Thoracic aorta (tissue), 2 donors: ENCODE results near the gene TMPO. TPM values are rescaled to one million over a fixed set of nuclear protein-coding genes. Genes with fewer than 3 reads are reported as not detected.
"Not testable (repeated sequence)": the region's sequence is repeated elsewhere in the genome, so short reads cannot be mapped to it uniquely, and the experiment has no call there.

Experiments
- ATAC-seq: fragments of 150-250 bp; one replicate; pipeline ENCODE4 v1.8.0; 2017; ENCODE audit warnings: low read depth; ENCODE audit not compliant: insufficient number of reproducible peaks, low FRiP score
- DNase-seq: peaks from one replicate; pipeline ENCODE4 v3.0.0-alpha.2; 2020; ENCODE audit warnings: low spot score
- H3K27ac ChIP-seq, 2 donors: fragments of 200-600 bp; sonication (generic); 1 replicate in 1 of 2; 2 replicates in 1 of 2; pipeline ENCODE4 v1.5.1; 2016; ENCODE audit warnings: mild to moderate bottlenecking in 2 of 2, moderate library complexity in 2 of 2
- H3K27me3 ChIP-seq: fragments of 200-600 bp; sonication (generic); replicated peaks from 2 replicates; pipeline ENCODE4 v1.6.0; 2016; ENCODE audit warnings: mild to moderate bottlenecking; ENCODE audit not compliant: insufficient read depth
- H3K36me3 ChIP-seq: fragments of 200-600 bp; sonication (generic); one replicate; pipeline ENCODE4 v1.5.1; 2016
- H3K4me1 ChIP-seq, 2 donors: fragments of 200-600 bp; sonication (generic); 1 replicate in 1 of 2; 2 replicates in 1 of 2; pipeline versions ENCODE4 v1.5.1 to v1.6.0; 2016; ENCODE audit warnings: low read depth in 2 of 2, mild to moderate bottlenecking in 1 of 2; ENCODE audit not compliant: control insufficient read depth in 1 of 2
- H3K4me3 ChIP-seq: fragments of 200-600 bp; sonication (generic); 2 replicates; pipeline ENCODE4 v1.5.1; 2016; ENCODE audit warnings: mild to moderate bottlenecking
- H3K9me3 ChIP-seq: fragments of 200-600 bp; sonication (generic); 2 replicates; pipeline ENCODE4 v1.5.1; 2016
- total RNA-seq, 2 donors: library from RNA; depleted of rRNA; stranded (reverse); fragments of >200 nt; gene quantifications; one replicate each; pipeline versions ENCODE4 v1.1.0 to v1.2.3, GENCODE V29; 2016
- TF ChIP-seq, protein P1 (sequence below): fragments of 200-600 bp; sonication (generic); IDR thresholded peaks from one replicate; pipeline ENCODE4 v1.5.1; 2019; ENCODE audit warnings: antibody characterized with exemption

The TMPO gene
- total RNA-seq, 2 donors from 2014 or later, result 41.7 to 52.6 TPM

DNA sequence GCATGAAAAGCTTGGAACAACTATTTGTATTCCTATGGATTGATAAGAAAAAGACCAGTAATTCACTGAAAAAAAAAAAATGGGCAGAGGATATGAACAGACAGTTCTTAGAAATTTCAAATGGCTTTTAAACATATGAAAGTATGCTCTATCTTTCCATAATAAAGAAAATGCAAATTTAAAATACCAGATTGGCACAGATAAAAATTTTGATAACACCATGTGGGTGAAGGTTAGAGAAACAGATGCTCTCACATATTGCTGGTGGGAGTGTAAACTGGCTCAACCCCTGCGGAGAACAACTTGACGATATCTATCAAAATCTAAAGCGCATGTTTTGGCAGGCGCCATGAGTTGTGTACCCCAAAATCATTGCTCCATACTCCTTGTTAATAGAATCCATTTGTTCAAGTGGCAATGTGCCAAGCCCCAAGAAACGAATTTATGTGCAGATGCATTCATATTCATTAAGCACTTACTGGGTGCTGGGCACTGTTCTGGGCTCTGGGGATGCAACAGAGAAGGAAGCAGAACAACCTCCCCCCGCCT, 29.5 kb upstream of the TMPO start:
- ATAC-seq (no peak), DNase-seq (no peak)
- Histone ChIP-seq H3K27ac (no peak overlapping the region), H3K9me3 (no peaks in the 10 kb centered on the region), H3K27me3 (no peaks in the 10 kb centered on the region), H3K4me3 (no peak overlapping the region), H3K4me1 (peaks cover 0 to 5% of the 10 kb centered on the region in 2 donors), H3K36me3 (no peaks in the 10 kb centered on the region)
- TF ChIP-seq, protein P1, sequence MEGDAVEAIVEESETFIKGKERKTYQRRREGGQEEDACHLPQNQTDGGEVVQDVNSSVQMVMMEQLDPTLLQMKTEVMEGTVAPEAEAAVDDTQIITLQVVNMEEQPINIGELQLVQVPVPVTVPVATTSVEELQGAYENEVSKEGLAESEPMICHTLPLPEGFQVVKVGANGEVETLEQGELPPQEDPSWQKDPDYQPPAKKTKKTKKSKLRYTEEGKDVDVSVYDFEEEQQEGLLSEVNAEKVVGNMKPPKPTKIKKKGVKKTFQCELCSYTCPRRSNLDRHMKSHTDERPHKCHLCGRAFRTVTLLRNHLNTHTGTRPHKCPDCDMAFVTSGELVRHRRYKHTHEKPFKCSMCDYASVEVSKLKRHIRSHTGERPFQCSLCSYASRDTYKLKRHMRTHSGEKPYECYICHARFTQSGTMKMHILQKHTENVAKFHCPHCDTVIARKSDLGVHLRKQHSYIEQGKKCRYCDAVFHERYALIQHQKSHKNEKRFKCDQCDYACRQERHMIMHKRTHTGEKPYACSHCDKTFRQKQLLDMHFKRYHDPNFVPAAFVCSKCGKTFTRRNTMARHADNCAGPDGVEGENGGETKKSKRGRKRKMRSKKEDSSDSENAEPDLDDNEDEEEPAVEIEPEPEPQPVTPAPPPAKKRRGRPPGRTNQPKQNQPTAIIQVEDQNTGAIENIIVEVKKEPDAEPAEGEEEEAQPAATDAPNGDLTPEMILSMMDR, result no peak

DNA sequence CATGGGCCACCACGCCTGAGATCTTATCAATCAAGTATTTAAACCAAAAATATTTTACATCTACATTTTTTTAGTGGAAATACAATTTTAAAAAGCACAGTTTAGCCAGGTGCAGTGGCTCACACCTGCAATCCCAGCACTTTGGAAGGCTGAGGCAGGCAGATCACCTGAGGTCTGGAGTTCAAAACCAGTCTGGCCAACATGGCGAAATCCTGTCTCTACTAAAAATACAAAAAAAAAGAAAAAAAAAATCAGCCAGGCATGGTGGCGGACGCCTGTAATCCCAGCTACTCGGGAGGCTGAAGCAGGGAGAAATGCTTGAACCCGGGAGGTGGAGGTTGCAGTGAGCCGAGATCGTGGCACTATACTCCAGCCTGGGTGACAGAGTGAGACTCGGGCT, 27.0 kb upstream of the TMPO start:
- H3K27me3 ChIP-seq, H3K36me3 ChIP-seq, H3K4me1 ChIP-seq, H3K9me3 ChIP-seq, DNase-seq, H3K4me3 ChIP-seq, H3K27ac ChIP-seq, ATAC-seq: not testable (repeated sequence)

DNA sequence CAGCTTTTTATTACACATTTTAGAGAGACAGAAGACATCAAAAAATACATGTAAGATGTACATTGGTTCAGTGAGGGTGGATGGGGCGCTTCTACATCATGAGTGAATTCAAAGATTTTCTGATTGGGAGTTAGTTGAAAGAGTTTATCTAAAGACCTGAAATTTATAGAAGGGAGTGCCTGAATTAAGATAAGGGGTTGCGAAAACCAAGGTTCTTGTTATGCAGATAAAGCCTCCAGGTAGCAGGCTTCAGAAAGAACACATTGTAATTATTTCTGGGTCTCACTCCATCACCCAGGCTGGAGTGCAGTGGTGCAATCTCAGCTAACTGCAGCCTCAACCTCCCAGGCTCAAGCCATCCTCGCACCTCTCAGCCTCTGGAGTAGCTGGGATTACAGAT, 26.2 kb upstream of the TMPO start:
- H3K4me3 ChIP-seq, result no peak overlapping the region
- no peak overlapping the region for H3K27ac ChIP-seq
- no peaks in the 10 kb centered on the region for H3K36me3 ChIP-seq
- ATAC-seq (no peak), DNase-seq (no peak)
- TF ChIP-seq, protein P1, result no peak
- no peaks in the 10 kb centered on the region for H3K27me3 ChIP-seq
- no peaks in the 10 kb centered on the region for H3K9me3 ChIP-seq
- H3K4me1 ChIP-seq, result peaks cover 4 to 5% of the 10 kb centered on the region in 2 donors

DNA sequence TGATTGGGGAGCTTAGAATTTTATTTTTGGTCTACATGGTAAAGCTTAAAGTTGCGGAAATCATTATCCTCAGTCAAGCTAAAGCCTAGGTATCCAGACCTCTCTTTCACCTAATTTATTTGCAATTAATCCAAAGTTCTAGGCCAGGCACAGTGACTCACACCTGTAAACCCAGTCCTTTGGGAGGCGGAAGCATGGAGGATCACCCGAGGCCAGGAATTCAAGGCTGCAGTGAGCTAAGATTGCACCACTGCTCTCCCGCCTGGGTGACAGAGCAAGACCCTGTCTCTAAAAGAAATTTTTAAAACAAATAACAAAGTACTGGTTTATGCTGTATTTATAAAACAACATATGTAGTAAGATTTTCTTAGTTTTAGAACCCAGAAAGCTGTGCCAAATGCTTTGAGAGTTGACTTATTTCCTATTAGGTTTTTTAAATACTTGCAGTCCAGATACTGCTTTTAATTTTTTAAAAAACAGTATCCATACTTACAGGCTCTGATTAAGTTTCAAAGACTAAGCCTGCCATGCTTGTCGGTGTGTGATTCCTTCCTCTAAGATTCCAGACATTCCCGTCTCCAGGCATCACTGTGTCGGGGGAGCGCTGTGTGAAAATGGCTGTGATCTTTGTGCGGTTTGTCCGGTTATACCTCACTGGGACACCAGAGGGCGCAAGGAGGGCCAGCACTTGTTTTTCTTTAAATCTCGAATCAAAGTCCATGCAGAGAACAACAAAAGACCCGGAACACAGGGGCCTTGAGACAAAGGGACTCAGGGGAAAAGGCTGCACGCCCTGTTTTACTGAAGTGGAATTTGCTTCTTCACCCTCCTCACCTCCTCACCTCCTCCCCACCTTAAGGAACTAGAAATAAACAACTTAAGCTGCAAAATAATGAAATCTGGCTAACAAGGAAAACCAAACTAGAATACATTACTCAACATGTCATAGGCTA, 24.6 kb upstream of the TMPO start:
- no peaks in the 10 kb centered on the region for H3K27me3 ChIP-seq
- ATAC-seq (peak; percentile 72), DNase-seq (peak; percentile 63)
- TF ChIP-seq, protein P1, result peak; percentile 88
- peak overlapping the region; percentile 42 to 58 for H3K27ac ChIP-seq
- peaks cover 4 to 5% of the 10 kb centered on the region in 2 donors for H3K4me1 ChIP-seq
- no peaks in the 10 kb centered on the region for H3K9me3 ChIP-seq
- H3K36me3 ChIP-seq, result no peaks in the 10 kb centered on the region
- H3K4me3 ChIP-seq, result peak overlapping the region; percentile 42

DNA sequence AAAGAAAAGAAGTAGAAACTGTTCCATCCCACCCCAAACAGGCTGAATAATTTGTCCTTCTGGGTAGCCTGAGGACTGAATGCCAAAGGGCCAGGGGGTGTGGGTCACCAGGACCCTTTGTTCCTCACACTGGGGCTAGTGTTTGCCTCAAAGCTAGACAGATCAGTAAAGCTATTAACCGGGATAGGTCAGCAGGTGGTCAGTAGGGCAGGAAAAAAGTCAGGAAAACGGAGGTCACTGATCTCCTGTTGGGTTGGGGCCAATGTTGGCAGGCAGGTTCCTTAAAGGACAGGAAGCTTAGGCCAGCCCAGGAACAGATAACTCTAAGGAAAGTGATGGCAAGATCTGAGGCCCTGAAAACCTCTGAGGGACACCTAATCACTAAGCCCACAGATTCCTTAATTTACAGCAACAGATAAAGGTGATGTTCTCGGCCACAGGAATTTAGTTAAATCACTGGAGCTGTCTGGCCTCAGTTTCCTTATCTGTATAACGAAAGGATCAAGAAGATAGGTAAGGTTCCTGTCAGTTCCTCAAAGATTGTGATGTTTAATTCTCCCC, 22.7 kb upstream of the TMPO start:
- no peaks in the 10 kb centered on the region for H3K27me3 ChIP-seq
- H3K4me1 ChIP-seq, result peaks cover 4 to 5% of the 10 kb centered on the region in 2 donors
- DNase-seq (no peak), ATAC-seq (no peak)
- H3K9me3 ChIP-seq, result no peaks in the 10 kb centered on the region
- no peaks in the 10 kb centered on the region for H3K36me3 ChIP-seq
- H3K27ac ChIP-seq, result no peak overlapping the region
- H3K4me3 ChIP-seq, result no peak overlapping the region
- TF ChIP-seq, protein P1, result no peak

DNA sequence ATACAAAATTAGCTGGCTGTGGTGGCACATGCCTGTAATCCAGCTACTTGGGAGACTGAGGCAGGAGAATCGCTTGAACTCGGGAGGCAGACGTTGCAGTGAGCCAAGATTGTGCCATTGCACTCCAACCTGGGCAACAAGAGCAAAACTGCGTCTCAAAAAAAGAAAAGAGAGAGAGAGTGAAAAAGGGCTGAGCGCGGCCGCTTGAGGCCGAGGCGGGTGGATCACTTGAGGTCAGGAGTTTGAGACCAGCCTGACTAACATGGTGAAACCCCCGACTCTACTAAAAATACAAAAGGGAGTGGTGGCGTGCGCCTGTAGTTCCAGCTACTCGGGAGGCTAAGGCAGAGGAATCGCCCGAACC, 14.1 kb upstream of the TMPO start:
- DNase-seq, H3K27ac ChIP-seq, ATAC-seq, H3K4me1 ChIP-seq, H3K4me3 ChIP-seq, H3K36me3 ChIP-seq, H3K9me3 ChIP-seq, H3K27me3 ChIP-seq: not testable (repeated sequence)
